ENCODE data around the gene CAV1.
"Not testable (repeated sequence)": the region's sequence is repeated elsewhere in the genome, so short reads cannot be mapped to it uniquely, and the experiment has no call there.

The CAV1 gene, protein sequence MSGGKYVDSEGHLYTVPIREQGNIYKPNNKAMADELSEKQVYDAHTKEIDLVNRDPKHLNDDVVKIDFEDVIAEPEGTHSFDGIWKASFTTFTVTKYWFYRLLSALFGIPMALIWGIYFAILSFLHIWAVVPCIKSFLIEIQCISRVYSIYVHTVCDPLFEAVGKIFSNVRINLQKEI

DNA sequence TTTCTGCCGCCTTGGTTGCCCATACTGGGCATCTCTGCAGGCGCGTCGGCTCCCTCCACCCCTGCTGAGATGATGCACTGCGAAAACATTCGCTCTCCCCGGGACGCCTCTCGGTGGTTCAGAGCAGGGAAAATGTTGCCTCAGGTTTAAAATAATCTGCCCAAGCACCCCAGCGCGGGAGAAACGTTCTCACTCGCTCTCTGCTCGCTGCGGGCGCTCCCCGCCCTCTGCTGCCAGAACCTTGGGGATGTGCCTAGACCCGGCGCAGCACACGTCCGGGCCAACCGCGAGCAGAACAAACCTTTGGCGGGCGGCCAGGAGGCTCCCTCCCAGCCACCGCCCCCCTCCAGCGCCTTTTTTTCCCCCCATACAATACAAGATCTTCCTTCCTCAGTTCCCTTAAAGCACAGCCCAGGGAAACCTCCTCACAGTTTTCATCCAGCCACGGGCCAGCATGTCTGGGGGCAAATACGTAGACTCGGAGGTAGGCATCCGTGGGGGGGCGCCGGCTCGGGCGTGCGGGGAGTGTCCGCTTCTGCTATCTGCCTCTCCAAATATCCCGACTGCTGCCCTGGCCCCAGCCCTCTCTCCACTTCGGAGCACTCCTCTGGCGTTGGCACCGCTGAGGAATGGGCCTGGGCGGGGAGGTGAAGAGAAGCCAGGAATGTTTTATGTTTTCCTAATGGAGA, at the start of gene CAV1:
CAV1 (plus strand) TSS at position 428 of the 689 bp plus-strand sequence; CDS start at position 455, 27 bp downstream.
- H3K4me3 ChIP-seq (ENCODE audit: low read depth, low read length) = peak within 1 kb of the TSS; percentile 53

DNA sequence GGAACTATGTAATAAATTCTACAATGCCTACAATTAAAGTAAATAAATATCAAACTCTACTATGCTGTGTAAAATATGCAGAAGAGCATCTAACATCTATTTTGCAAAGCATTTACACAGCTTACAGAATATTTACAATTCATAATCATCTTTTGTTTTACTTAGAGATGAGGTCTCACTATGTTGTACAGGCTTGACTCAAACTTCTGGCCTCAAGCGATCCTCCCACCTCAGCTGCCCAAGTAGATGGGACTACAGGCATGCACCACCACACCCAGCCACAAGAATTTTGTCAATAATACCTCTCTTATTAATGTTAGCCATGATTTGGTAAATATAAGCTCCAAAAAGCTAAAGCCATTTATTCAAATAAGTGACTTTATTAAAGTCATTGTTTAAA, 47.2 kb upstream of the CAV1 start:
- no peak overlapping the region for H3K4me3 ChIP-seq (ENCODE audit: low read depth, low read length)

DNA sequence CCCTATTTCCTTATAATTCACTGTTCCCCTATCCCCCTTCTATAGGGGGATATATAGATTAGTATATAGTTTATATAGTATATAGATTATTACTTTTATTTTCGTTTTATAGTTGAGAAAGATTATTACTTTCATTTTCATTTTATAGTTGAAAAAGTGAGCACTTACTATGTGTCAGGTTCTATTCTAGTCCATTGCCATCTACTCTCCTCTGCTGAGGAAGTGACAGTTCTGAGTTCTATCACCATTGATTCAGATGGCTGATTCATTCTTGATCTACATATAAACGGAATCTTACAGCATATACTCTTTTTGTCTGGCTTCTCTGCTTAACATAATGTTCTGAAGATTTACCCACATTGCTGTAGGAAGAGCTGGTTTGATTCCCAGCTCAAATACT, 46.0 kb upstream of the CAV1 start:
- no peak overlapping the region for H3K4me3 ChIP-seq (ENCODE audit: low read depth, low read length)

DNA sequence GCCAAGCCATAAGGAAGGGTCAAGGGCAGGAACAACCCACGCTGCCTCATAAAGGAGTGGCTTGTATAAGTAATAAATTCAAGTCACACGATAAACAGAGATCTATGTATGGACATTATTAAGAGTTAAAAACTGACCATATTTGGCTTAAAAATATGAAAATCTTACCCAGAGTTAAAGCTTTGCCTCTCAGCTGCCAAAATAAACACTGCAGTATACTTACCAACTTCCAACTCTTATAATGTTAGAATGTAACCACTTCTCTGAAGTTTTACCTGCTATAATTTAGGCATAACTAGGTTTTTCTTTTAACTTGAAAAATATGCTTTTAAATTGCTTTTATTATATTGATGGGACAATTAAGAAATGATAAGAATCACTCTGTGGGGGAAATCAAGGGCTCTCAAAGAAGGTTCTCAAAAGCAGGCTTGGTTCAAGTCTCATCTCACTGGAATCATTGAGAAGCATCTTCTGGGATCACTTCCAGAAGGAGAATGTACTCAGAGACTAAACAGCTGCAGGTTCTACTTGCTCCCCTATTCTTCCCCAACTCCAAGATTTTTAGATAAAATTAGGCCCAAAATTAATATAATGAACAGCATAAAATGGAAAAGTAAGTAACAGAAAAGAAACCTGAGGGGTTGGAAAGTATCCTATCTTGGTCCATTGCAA, 41.4 kb upstream of the CAV1 start:
- no peak overlapping the region for H3K4me3 ChIP-seq (ENCODE audit: low read depth, low read length)

DNA sequence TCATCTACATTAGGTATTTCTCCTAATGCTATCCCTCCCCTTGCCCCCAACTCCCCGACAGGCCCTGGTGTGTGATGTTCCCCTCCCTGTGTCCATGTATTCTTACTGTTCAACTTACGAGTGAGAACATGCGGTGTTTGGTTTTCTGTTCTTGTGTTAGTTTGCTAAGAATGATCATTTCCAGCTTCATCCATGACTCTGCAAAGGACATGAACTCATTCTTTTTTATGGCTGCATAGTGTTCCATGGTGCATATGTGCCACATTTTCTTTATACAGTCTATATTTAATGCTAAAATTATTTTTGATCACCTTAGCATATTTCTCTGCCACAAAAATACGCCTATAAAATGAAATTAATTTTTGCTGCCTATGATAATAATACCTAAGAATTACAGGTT, 40.4 kb upstream of the CAV1 start:
- not testable (repeated sequence) for H3K4me3 ChIP-seq (ENCODE audit: low read depth, low read length)

DNA sequence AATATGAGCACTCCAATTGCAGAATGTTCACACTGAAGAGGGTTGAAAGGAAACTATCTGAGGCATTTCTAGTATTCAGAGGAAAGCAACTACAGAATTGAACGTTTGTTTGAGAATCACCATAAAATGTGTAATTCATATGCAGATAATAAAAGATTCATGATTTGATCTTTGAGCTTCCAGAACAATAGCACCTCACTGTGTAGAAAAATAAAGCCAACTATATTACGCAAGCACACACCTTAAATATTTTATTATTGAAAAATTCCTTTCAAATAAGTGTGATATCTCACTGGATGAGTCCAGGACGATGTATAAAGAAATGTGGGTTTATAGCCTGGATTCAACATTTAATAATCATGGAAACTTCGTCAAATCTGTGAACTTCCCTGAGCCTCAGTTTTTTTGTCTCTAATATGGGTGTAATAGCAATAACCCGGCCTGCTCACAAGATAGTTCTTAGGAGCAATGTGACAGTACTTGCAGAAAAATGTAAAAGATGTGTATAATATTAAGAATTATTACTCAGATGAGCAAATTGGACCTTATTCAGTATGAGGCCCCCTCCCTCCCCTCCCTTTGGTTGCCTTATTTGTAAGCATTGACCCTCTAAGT, 36.8 kb upstream of the CAV1 start:
- no peak overlapping the region for H3K4me3 ChIP-seq (ENCODE audit: low read depth, low read length)

DNA sequence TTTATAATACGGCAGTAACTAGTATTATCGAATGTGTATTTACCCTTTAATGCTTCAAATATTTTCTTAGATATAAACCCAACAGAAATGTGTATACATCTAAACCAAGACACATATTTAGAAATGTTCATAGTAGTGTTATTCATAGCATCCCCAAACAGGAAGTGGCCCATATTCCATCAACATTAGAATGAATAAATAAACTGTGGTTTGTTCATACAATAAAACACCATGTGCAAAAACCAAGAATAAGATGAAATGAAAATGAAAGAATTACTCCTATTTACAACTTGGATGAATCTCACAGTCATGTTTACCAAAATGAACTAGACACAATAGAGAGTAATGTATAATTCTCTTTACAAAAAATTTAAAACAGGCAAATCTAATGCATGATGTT, 34.5 kb upstream of the CAV1 start:
- H3K4me3 ChIP-seq (ENCODE audit: low read depth, low read length) = no peak overlapping the region

DNA sequence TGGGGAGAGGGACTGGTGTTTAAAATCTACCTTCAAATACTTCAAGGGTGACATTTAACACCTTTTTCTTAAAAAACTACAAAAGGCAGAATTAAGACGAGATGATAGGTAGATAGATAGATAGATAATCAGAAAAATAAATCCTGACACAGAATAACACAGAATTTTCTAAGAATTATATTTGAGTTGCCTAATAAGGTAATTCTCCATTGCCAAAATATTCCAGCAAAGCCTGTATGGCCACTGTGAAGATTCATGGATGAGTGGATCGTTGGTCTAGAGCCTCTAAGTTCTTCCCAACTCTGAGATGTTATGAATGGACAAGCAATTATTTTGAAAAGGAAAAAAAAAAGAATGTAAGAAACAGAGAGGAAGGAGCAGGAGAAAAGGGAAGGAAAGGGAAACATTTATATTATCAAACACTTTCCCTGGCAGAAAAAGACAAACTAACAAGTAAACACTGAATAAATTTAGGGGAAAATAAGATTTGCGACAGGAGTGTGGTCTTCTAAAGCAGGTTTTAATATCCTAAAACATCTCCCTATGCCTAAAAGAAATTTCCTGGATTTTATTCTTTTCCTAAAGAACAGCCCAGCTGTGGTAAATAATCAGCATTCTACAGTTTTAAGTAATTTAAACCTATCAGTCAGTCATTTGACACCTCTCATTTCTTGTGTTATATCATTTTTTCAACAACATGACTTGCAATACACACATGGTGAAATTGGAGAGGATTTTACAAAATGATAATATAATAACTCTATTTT, 32.8 kb upstream of the CAV1 start:
- no peak overlapping the region for H3K4me3 ChIP-seq (ENCODE audit: low read depth, low read length)

DNA sequence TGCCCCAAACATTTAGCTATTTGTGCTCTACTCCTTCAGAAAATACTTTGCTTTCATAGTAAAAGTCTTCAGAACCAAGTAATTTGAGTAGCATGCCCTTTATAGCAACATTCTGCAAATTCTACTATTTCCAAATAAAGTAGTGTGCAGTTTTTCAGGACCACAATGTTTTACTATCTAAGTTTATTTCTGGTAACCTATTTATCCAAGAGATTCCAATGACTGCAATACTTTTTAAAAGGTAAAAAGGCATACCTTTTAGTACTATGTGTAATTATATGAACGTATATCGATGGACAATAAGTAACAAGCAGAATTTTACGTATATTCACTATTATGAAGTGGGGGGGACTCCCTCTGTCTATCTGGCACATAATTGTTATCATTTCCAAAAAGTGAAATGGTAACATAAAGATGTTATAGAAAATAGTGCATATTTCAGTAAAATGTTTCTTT, 32.2 kb upstream of the CAV1 start:
- no peak overlapping the region for H3K4me3 ChIP-seq (ENCODE audit: low read depth, low read length)

DNA sequence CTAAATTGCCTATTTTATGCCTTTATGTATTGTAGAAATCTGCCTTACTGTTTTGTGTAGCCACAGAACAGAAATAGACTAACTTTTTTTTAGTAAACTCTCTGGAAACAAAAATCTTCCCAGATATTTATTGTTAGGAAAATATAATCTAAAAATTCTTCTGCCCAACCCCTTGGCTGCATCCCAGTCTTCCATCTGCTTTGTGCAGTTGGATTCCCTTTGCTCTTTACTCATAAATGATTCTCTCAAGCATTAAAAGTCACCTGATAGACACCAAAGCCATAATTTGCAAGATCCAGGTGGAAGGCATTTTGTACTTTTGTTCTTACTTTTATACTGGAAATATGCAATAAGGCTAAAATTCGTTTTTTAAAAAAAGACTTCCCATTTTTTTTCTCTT, 31.4 kb upstream of the CAV1 start:
- no peak overlapping the region for H3K4me3 ChIP-seq (ENCODE audit: low read depth, low read length)

DNA sequence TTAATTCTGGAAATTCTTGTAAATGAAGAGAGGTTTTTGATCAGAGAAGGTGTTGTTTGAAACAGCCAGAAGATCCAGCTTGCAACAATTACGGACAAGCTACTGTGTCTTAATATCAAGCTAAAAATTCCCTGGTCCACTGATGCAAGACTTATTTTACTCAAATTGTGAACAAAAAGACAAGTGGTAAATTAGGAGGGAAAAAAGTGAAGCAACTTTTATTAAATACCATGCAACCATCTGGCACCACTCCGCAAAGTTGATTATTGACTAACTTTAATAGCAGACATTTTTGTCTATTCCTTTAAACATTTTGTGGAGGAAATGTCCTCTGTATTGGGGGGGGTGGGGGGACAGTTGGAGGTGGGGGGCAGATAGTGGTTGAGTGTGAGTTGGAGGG, 30.4 kb upstream of the CAV1 start:
- no peak overlapping the region for H3K4me3 ChIP-seq (ENCODE audit: low read depth, low read length)

DNA sequence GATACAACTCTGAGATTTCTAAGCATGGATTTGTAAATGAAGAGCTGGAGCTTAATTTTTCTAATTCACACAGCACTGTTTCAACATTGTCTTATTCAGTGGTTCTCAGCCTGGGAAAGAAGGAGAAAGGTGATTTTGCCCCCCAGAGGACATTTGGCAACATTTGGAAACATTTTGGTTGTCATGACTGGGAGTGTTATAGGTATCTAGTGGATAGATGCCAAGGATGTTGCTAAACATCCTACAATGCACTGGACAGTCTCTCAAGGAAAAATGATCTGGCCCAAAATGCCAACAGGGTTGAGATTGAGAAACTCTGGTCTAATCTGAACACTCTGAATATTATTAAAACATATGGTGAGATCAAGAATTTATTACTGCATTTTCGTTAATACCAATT, 29.1 kb upstream of the CAV1 start:
- H3K4me3 ChIP-seq (ENCODE audit: low read depth, low read length) = no peak overlapping the region

DNA sequence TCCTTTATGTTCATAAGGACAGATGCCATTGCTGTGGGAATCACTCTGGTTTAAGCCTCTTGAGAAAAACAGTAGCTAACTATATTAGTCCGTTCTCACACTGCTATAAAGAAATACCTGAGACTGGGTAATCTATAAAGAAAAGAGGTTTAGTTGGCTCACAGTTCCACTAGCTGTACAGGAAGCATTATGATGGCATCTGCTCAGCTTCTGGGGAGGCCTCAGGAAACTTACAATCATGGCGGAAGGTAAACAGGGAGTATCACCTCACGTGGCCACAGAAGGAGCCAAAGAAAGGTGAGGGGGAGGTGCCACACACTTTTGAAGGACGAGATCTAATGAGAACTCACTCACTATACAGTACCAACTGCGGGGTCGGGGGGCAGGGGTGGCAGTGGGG, 28.2 kb upstream of the CAV1 start:
- no peak overlapping the region for H3K4me3 ChIP-seq (ENCODE audit: low read depth, low read length)

DNA sequence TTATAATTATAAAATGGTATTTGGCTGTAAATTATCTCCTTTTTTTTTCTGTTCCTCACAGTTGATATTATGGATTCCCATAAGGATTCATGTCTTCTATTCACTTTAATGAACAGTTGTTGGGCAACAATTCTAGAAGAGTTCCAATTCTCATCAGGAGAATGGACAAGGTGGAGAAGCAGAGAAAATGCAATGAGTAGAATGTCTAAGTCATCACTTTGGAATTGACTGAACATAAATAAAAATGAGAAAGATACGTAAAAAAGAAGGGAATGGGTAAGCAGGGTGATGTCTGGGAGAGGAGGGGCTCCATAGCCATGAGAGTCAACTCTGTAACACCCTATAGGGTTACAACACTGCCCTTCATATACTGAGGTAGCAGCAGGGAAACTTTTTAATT, 27.1 kb upstream of the CAV1 start:
- no peak overlapping the region for H3K4me3 ChIP-seq (ENCODE audit: low read depth, low read length)

DNA sequence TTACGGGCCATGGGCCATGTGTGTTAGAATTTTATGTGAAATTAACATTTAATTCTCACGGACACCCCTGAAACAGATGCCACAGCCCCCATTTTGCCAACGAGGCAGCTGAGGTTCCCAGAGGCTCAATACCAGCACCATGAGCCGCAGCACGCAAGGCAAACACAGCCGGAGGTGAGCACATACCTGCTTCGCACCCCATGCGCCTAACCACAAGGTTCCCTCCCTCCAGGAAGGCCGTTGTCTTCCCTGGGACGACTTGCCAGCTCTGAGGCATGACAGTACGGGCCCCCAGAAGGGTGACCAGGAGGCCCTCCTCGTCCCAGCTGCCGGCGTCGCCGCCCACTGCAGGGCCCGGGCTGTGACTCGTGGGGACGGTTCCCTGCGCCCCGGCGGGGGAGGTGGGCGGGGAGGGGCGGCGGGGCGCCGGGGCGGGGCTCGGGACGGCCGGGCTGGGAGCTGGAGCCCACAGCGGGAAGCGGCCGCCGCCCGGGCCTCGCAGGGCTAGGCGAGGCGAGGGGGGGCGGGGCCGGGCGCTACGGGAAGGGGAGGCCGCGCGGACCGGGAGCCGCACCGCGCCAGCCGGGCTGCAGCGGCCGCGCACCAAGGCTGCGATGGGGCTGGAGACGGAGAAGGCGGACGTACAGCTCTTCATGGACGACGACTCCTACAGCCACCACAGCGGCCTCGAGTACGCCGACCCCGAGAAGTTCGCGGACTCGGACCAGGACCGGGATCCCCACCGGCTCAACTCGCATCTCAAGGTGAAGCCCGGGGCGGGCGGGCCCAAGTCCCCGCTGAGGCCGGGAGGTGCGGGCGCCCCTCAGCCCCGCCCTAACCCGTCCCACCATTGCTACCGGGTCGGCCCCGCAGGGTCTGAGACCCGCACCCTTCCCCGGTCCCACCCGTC, 25.4 kb upstream of the CAV1 start, which contains the start of gene CAV2:
CAV2 (plus strand) TSS at position 571 of the 910 bp plus-strand sequence; CDS start at position 615, 44 bp downstream.
- H3K4me3 ChIP-seq (ENCODE audit: low read depth, low read length) = peak within 1 kb of the TSS; percentile 54

DNA sequence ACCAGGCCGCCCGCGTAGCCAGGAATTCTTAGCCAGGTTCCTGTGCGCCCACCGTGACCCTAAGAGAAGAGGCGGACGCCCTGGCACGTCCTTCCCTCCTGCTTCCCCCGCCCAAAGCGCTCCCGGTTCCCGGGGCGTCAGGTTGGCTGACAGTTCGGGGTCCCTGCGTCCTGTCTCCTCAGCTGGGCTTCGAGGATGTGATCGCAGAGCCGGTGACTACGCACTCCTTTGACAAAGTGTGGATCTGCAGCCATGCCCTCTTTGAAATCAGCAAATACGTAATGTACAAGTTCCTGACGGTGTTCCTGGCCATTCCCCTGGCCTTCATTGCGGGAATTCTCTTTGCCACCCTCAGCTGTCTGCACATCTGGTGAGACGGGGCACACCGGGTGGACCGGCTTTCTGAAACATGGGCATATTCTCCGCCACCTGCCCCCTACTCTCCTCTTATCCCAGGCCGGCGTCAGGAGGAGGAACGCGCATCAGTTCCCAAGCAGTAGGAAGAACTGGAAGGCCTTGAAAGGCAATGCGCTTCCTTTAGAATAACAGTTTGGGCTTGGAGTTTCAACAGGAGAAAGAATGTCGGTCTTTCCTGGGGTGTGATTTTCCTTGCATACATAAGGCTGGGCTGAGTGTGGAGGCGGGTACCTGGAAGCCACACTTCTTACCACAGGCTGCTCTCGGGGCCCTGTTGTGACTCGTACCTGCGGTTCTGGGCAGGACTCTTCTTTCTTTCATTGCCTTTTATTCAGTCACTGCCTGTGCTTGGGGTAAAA, 24.6 kb upstream of the CAV1 start:
- peak overlapping the region; percentile 54 for H3K4me3 ChIP-seq (ENCODE audit: low read depth, low read length)

DNA sequence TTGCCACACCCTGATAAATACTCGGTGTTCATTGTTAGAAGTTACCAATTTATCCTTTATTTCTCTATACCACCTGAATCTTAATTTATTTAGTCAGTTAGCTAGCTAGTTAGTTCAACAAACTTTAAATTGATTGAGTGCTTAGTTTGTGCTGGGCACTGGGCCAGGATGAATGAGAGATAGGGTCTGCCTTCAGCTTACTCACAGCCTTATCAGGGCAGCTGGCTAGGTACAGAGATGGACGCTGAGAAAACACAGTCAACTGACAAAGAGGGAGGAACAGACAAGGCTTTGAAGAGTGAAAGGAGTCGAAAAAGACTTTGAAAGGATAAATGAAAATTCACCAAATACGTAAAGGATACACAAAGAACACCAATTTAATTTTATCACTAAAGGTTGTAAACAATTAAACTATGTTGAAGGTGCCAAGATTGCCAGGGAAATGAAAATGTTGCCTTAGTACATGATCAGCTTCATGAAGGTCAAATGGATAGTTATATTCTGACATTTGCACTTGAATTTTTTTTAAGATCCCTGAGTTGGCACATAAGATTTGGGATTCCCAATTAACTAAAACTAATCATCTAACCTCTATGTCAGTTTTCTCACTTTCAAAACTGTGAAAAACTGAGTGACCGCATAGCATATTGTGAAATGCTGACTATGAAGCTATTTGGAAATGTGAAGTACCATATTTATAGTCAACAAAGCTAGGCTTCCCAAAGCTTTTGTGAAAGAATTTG, 23.2 kb upstream of the CAV1 start:
- no peak overlapping the region for H3K4me3 ChIP-seq (ENCODE audit: low read depth, low read length)

Data from iPS-11a (cell line).